B cell (primary cell): ENCODE results near the gene ADARB2.

Experiments used
- EZH2 ChIP-seq: IDR thresholded peaks from 2 replicates; pipeline ENCODE4 v1.6.1; 2012; ENCODE audit warnings: borderline replicate concordance, low read depth, mild to moderate bottlenecking, moderate library complexity, low read length; ENCODE audit not compliant: insufficient read depth, poor library complexity, severe bottlenecking
- TF ChIP-seq, protein P1 (sequence below): fragments of 200-600 bp; IDR thresholded peaks from one replicate; pipeline ENCODE4 v1.8.0; 2022; ENCODE audit warnings: antibody characterized with exemption, mild to moderate bottlenecking

DNA sequence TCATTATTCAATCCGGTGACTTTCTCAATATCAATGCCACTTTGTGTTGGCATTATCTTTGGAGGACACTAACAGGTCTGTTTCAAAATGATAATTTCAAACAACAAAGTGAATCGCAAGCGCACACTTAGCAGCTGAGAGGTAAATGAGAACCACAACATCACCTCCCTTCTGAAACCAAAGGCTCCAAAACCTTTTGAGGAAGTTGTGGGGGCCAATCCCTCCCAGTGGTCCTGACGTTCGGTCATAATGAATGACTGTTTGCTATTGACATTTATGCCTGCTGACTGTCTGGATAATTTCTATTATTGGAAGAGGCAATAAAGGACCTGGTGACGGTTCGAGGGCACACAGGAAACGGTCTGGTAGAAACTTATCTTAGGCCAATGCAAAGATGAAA, 1.8 kb downstream of the ADARB2 start:
- TF ChIP-seq, protein P1, sequence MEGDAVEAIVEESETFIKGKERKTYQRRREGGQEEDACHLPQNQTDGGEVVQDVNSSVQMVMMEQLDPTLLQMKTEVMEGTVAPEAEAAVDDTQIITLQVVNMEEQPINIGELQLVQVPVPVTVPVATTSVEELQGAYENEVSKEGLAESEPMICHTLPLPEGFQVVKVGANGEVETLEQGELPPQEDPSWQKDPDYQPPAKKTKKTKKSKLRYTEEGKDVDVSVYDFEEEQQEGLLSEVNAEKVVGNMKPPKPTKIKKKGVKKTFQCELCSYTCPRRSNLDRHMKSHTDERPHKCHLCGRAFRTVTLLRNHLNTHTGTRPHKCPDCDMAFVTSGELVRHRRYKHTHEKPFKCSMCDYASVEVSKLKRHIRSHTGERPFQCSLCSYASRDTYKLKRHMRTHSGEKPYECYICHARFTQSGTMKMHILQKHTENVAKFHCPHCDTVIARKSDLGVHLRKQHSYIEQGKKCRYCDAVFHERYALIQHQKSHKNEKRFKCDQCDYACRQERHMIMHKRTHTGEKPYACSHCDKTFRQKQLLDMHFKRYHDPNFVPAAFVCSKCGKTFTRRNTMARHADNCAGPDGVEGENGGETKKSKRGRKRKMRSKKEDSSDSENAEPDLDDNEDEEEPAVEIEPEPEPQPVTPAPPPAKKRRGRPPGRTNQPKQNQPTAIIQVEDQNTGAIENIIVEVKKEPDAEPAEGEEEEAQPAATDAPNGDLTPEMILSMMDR, result no peak
- TF ChIP-seq EZH2, result no peak
